ENCODE results near the gene STK35.

Gene STK35

GRCh38 chr20:2142649-2143048 is 41.0 kb downstream of the STK35 start:
- peaks cover 0 to 5% of the 10 kb centered on the region in 2 donors for H3K4me1 ChIP-seq (ENCODE audit: control insufficient read depth in 1 of 2, insufficient read depth in 2 of 2, low read length in 2 of 2)
- H3K36me3 ChIP-seq (ENCODE audit: control insufficient read depth in 1 of 2, insufficient read depth in 2 of 2, low read length in 2 of 2): peaks cover 11 to 33% of the 10 kb centered on the region in 2 donors

DNA sequence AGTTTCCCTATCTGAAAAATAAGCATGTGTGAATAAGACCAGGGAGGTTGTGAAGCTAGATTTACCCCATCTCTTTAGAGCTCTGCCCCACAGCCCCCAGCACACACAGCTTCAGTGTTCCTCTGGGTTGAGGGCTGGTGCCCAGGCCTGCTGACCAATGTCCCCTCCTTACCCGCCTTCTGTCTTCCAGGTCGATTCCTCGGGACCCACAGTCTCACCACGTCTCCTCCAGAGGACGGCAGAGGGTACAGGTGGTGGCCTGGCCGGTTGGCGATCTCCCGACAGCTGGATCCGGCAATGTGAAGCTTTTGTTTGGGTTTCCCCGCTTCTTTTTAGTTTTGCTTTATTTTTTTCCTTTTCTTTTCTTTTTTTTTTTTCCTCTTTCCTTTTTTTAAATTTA is 42.0 kb downstream of the STK35 start:
- H3K27ac ChIP-seq (ENCODE audit: low read depth, low read length): no peak overlapping the region
- peaks cover 11 to 38% of the 10 kb centered on the region in 2 donors for H3K36me3 ChIP-seq (ENCODE audit: control insufficient read depth in 1 of 2, insufficient read depth in 2 of 2, low read length in 2 of 2)
- no peaks in the 10 kb centered on the region for H3K27me3 ChIP-seq (ENCODE audit: control insufficient read depth in 1 of 2, insufficient read depth in 2 of 2, low read length in 2 of 2)
- no peaks in the 10 kb centered on the region for H3K9me3 ChIP-seq (ENCODE audit: control insufficient read depth in 1 of 2, low read length in 2 of 2)
- H3K4me3 ChIP-seq (ENCODE audit: low read depth in 1 of 2, low read length in 2 of 2): no peak overlapping the region
- H3K9ac ChIP-seq (ENCODE audit: low read depth in 1 of 2, low read length in 2 of 2): no peak overlapping the region
- H3K4me1 ChIP-seq (ENCODE audit: control insufficient read depth in 1 of 2, insufficient read depth in 2 of 2, low read length in 2 of 2): peaks cover 0 to 5% of the 10 kb centered on the region in 2 donors

More at GRCh38 chr20:2142649-2143048, 41.0 kb downstream of the STK35 start:
- Histone ChIP-seq H3K4me3 (ENCODE audit: low read depth in 1 of 2, low read length in 2 of 2) (no peak overlapping the region), H3K27me3 (ENCODE audit: control insufficient read depth in 1 of 2, insufficient read depth in 2 of 2, low read length in 2 of 2) (no peaks in the 10 kb centered on the region), H3K27ac (ENCODE audit: low read depth, low read length) (no peak overlapping the region), H3K9me3 (ENCODE audit: control insufficient read depth in 1 of 2, low read length in 2 of 2) (no peaks in the 10 kb centered on the region), H3K9ac (ENCODE audit: low read depth in 1 of 2, low read length in 2 of 2) (no peak overlapping the region)

DNA sequence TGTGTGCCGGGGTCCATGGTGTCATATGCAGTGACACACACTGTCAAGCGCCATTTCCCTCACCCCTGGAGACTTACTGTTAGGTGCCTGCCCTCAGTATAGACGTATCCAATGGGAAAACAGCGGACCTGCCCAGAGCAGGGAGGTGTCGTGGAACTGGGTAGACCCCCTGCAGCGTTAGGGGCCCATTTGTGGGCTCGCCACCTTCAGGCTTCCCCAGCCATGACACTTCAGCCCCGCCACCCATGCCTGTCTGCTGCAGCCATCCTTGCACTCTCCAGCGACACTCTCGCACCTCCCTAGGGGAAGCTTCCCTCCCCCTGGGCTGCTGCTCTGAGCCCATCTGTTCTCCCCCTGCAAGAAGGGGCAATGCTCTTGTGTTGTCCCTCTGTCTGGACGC is 43.2 kb downstream of the STK35 start:
- Histone ChIP-seq H3K9me3 (ENCODE audit: control insufficient read depth in 1 of 2, low read length in 2 of 2) (no peaks in the 10 kb centered on the region), H3K27ac (ENCODE audit: low read depth, low read length) (no peak overlapping the region), H3K4me1 (ENCODE audit: control insufficient read depth in 1 of 2, insufficient read depth in 2 of 2, low read length in 2 of 2) (peaks cover 0 to 5% of the 10 kb centered on the region in 2 donors), H3K27me3 (ENCODE audit: control insufficient read depth in 1 of 2, insufficient read depth in 2 of 2, low read length in 2 of 2) (no peaks in the 10 kb centered on the region), H3K9ac (ENCODE audit: low read depth in 1 of 2, low read length in 2 of 2) (no peak overlapping the region), H3K36me3 (ENCODE audit: control insufficient read depth in 1 of 2, insufficient read depth in 2 of 2, low read length in 2 of 2) (peaks cover 11 to 43% of the 10 kb centered on the region in 2 donors), H3K4me3 (ENCODE audit: low read depth in 1 of 2, low read length in 2 of 2) (no peak overlapping the region)

- no peak overlapping the region for H3K9ac ChIP-seq (ENCODE audit: low read depth in 1 of 2, low read length in 2 of 2)
- H3K4me3 ChIP-seq (ENCODE audit: low read depth in 1 of 2, low read length in 2 of 2): no peak overlapping the region
- no peaks in the 10 kb centered on the region for H3K9me3 ChIP-seq (ENCODE audit: control insufficient read depth in 1 of 2, low read length in 2 of 2)
- H3K27me3 ChIP-seq (ENCODE audit: control insufficient read depth in 1 of 2, insufficient read depth in 2 of 2, low read length in 2 of 2): no peaks in the 10 kb centered on the region
- no peak overlapping the region for H3K27ac ChIP-seq (ENCODE audit: low read depth, low read length)
- peaks cover 0 to 5% of the 10 kb centered on the region in 2 donors for H3K4me1 ChIP-seq (ENCODE audit: control insufficient read depth in 1 of 2, insufficient read depth in 2 of 2, low read length in 2 of 2)
- H3K36me3 ChIP-seq (ENCODE audit: control insufficient read depth in 1 of 2, insufficient read depth in 2 of 2, low read length in 2 of 2): peaks cover 11 to 43% of the 10 kb centered on the region in 2 donors
These were observed 43.7 kb downstream of the STK35 start for GRCh38 chr20:2145376-2145775.

GRCh38 chr20:2146080-2146867 is 44.6 kb downstream of the STK35 start:
- Histone ChIP-seq H3K27me3 (ENCODE audit: control insufficient read depth in 1 of 2, insufficient read depth in 2 of 2, low read length in 2 of 2) (no peaks in the 10 kb centered on the region), H3K4me1 (ENCODE audit: control insufficient read depth in 1 of 2, insufficient read depth in 2 of 2, low read length in 2 of 2) (peaks cover 6 to 7% of the 10 kb centered on the region in 2 donors), H3K9ac (ENCODE audit: low read depth in 1 of 2, low read length in 2 of 2) (no peak overlapping the region), H3K4me3 (ENCODE audit: low read depth in 1 of 2, low read length in 2 of 2) (no peak overlapping the region), H3K27ac (ENCODE audit: low read depth, low read length) (no peak overlapping the region), H3K36me3 (ENCODE audit: control insufficient read depth in 1 of 2, insufficient read depth in 2 of 2, low read length in 2 of 2) (peaks cover 11 to 43% of the 10 kb centered on the region in 2 donors), H3K9me3 (ENCODE audit: control insufficient read depth in 1 of 2, low read length in 2 of 2) (no peaks in the 10 kb centered on the region)

GRCh38 chr20:2149507-2149906 is 47.9 kb downstream of the STK35 start:
- no peaks in the 10 kb centered on the region for H3K9me3 ChIP-seq (ENCODE audit: control insufficient read depth in 1 of 2, low read length in 2 of 2)
- H3K27ac ChIP-seq (ENCODE audit: low read depth, low read length): no peak overlapping the region
- peaks cover 8 to 38% of the 10 kb centered on the region in 2 donors for H3K36me3 ChIP-seq (ENCODE audit: control insufficient read depth in 1 of 2, insufficient read depth in 2 of 2, low read length in 2 of 2)
- no peak overlapping the region for H3K4me3 ChIP-seq (ENCODE audit: low read depth in 1 of 2, low read length in 2 of 2)
- H3K27me3 ChIP-seq (ENCODE audit: control insufficient read depth in 1 of 2, insufficient read depth in 2 of 2, low read length in 2 of 2): no peaks in the 10 kb centered on the region
- no peak overlapping the region for H3K9ac ChIP-seq (ENCODE audit: low read depth in 1 of 2, low read length in 2 of 2)
- H3K4me1 ChIP-seq (ENCODE audit: control insufficient read depth in 1 of 2, insufficient read depth in 2 of 2, low read length in 2 of 2): peaks cover 16 to 20% of the 10 kb centered on the region in 2 donors

DNA sequence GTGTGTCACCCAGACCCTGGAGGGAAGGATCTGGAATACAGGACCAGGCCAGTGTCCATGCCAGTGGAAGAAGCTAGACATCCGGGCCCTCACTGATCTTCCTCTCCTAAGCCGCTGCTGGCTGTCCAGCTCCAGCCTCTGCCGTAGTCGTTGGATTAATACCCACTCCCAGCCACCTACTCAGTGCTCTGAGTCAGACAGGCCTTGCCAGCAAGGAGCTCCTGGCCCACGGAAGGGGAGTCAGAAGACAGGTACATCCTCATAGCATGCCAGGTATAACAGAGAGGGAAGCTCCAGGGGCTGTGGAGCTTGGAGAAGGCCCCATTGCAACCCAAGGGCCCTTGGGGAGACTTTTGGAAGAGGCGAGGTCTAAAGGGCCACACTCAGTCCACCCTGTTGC is 49.0 kb downstream of the STK35 start:
- Histone ChIP-seq H3K4me3 (ENCODE audit: low read depth in 1 of 2, low read length in 2 of 2) (no peak overlapping the region), H3K4me1 (ENCODE audit: control insufficient read depth in 1 of 2, insufficient read depth in 2 of 2, low read length in 2 of 2) (peaks cover 16 to 20% of the 10 kb centered on the region in 2 donors), H3K27me3 (ENCODE audit: control insufficient read depth in 1 of 2, insufficient read depth in 2 of 2, low read length in 2 of 2) (no peaks in the 10 kb centered on the region), H3K27ac (ENCODE audit: low read depth, low read length) (no peak overlapping the region), H3K36me3 (ENCODE audit: control insufficient read depth in 1 of 2, insufficient read depth in 2 of 2, low read length in 2 of 2) (peaks cover 0 to 27% of the 10 kb centered on the region in 2 donors), H3K9ac (ENCODE audit: low read depth in 1 of 2, low read length in 2 of 2) (no peak overlapping the region), H3K9me3 (ENCODE audit: control insufficient read depth in 1 of 2, low read length in 2 of 2) (no peaks in the 10 kb centered on the region)

DNA sequence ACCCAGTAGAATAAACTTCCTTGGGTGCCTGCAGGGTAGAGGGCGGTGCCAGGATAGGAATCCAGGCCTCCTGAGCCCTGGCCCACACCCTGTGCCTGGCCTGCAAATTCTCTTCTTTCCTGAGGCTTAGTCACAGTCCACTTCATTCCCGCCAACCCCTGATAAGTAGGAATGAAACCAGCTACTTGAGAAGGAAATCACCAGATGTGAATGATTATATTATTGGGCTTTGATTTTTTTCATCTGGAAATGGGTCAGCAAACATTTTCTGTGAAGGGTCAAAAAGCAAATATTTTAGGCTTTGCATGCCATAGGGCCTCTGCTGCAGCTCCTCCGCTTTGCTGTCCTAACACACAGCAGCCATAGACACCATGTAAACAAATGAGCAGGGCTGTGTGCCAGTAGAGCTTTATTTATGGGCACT is 50.2 kb downstream of the STK35 start:
- Histone ChIP-seq H3K27ac (ENCODE audit: low read depth, low read length) (no peak overlapping the region), H3K9ac (ENCODE audit: low read depth in 1 of 2, low read length in 2 of 2) (no peak overlapping the region), H3K27me3 (ENCODE audit: control insufficient read depth in 1 of 2, insufficient read depth in 2 of 2, low read length in 2 of 2) (no peaks in the 10 kb centered on the region), H3K4me1 (ENCODE audit: control insufficient read depth in 1 of 2, insufficient read depth in 2 of 2, low read length in 2 of 2) (peaks cover 16 to 20% of the 10 kb centered on the region in 2 donors), H3K36me3 (ENCODE audit: control insufficient read depth in 1 of 2, insufficient read depth in 2 of 2, low read length in 2 of 2) (peaks cover 0 to 15% of the 10 kb centered on the region in 2 donors), H3K4me3 (ENCODE audit: low read depth in 1 of 2, low read length in 2 of 2) (no peak overlapping the region), H3K9me3 (ENCODE audit: control insufficient read depth in 1 of 2, low read length in 2 of 2) (no peaks in the 10 kb centered on the region)

DNA sequence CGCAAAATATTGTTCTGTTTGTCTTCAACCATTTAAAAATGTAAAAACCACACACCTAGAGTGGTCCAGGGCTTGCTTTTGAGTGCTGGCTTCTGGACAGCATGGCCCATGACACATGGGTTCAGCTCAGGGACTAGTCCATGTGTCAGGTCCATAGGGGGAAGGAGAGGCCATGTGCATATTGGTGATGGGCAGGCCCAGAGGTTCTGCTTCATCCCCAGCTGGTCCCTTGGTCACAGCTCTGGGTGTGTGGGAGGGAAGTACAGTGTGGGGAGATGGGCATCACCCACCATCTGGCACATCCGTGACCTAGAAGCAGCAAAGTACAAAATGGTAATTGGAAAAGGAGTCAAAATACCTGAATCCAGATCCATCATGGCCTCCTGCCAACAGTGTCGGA is 50.7 kb downstream of the STK35 start:
- Histone ChIP-seq H3K4me3 (ENCODE audit: low read depth in 1 of 2, low read length in 2 of 2) (no peak overlapping the region), H3K36me3 (ENCODE audit: control insufficient read depth in 1 of 2, insufficient read depth in 2 of 2, low read length in 2 of 2) (peaks cover 0 to 14% of the 10 kb centered on the region in 2 donors), H3K27me3 (ENCODE audit: control insufficient read depth in 1 of 2, insufficient read depth in 2 of 2, low read length in 2 of 2) (no peaks in the 10 kb centered on the region), H3K9me3 (ENCODE audit: control insufficient read depth in 1 of 2, low read length in 2 of 2) (no peaks in the 10 kb centered on the region), H3K27ac (ENCODE audit: low read depth, low read length) (no peak overlapping the region), H3K9ac (ENCODE audit: low read depth in 1 of 2, low read length in 2 of 2) (no peak overlapping the region), H3K4me1 (ENCODE audit: control insufficient read depth in 1 of 2, insufficient read depth in 2 of 2, low read length in 2 of 2) (peaks cover 16 to 20% of the 10 kb centered on the region in 2 donors)

GRCh38 chr20:2153326-2153725 is 51.7 kb downstream of the STK35 start:
- peaks cover 0 to 11% of the 10 kb centered on the region in 2 donors for H3K36me3 ChIP-seq (ENCODE audit: control insufficient read depth in 1 of 2, insufficient read depth in 2 of 2, low read length in 2 of 2)
- no peak overlapping the region for H3K27ac ChIP-seq (ENCODE audit: low read depth, low read length)
- no peak overlapping the region for H3K4me3 ChIP-seq (ENCODE audit: low read depth in 1 of 2, low read length in 2 of 2)
- no peak overlapping the region for H3K9ac ChIP-seq (ENCODE audit: low read depth in 1 of 2, low read length in 2 of 2)
- peaks cover 16 to 20% of the 10 kb centered on the region in 2 donors for H3K4me1 ChIP-seq (ENCODE audit: control insufficient read depth in 1 of 2, insufficient read depth in 2 of 2, low read length in 2 of 2)
- H3K9me3 ChIP-seq (ENCODE audit: control insufficient read depth in 1 of 2, low read length in 2 of 2): no peaks in the 10 kb centered on the region
- H3K27me3 ChIP-seq (ENCODE audit: control insufficient read depth in 1 of 2, insufficient read depth in 2 of 2, low read length in 2 of 2): no peaks in the 10 kb centered on the region
